Adrenal gland (tissue), 19 donors: ENCODE measurements around the gene AGPAT4. TPM values are rescaled to one million over a fixed set of nuclear protein-coding genes. Genes with fewer than 3 reads are reported as not detected.

Experiments used
- DNase-seq, 7 donors: peaks; one replicate each; pipeline ENCODE4 v3.0.0-alpha.2; 2019 to 2020
- H3K27ac ChIP-seq, 5 donors: fragments of 200-600 bp; sonication (generic) in 4 of 5; 1 replicate in 3 of 5; 2 replicates in 2 of 5; pipeline versions ENCODE4 v1.5.1 to v1.8.0; 2016 to 2020; ENCODE audit warnings: mild to moderate bottlenecking in 1 of 5
- H3K27me3 ChIP-seq: fragments of 200-600 bp; 2 replicates; pipeline ENCODE4 v1.8.0; 2021
- H3K36me3 ChIP-seq, 2 donors: fragments of 200-600 bp; replicated peaks in 1 of 2; 1 replicate in 1 of 2; 2 replicates in 1 of 2; pipeline versions ENCODE4 v1.5.1 to v1.8.0; 2018 to 2022
- H3K4me1 ChIP-seq, 2 donors: fragments of 200-600 bp; replicated peaks in 1 of 2; 1 replicate in 1 of 2; 2 replicates in 1 of 2; pipeline versions ENCODE4 v1.5.1 to v1.8.0; 2018 to 2021
- H3K4me3 ChIP-seq, 4 donors: fragments of 200-600 bp; sonication (generic) in 3 of 4; one replicate each; pipeline ENCODE4 v1.5.1; 2016 to 2018
- H3K9me3 ChIP-seq, 3 donors: fragments of 200-600 bp; sonication (generic) in 1 of 3; replicated peaks in 1 of 3; 1 replicate in 2 of 3; 2 replicates in 1 of 3; pipeline versions ENCODE4 v1.5.1 to v1.8.0; 2016 to 2021
- CTCF ChIP-seq, 6 experiments: fragments of 450-650 bp in 4 of 6; fragments of 200-600 bp in 2 of 6; sonication (generic) in 1 of 6; IDR thresholded peaks; 1 replicate in 5 of 6; 2 replicates in 1 of 6; pipeline versions ENCODE4 v1.5.1 to v1.8.0; 2016 to 2021; ENCODE audit warnings: antibody characterized with exemption in 6 of 6, mild to moderate bottlenecking in 2 of 6, moderate library complexity in 1 of 6
- POLR2A ChIP-seq, 2 donors: fragments of 450-650 bp; IDR thresholded peaks; one replicate each; pipeline ENCODE4 v1.6.1; 2017; ENCODE audit warnings: antibody characterized with exemption in 2 of 2, mild to moderate bottlenecking in 2 of 2, moderate library complexity in 1 of 2
- WGBS, 4 donors: extraction: QIAGEN DNeasy Blood & Tissue Kit in 2 of 4; methylation state at CpG; one replicate each; pipeline versions ENCODE4 v1.1.5 to v1.1.7; 2013 to 2017; 5-methylcytosine and 5-hydroxymethylcytosine counted together
- intact Hi-C, 2 donors: fragments of 100-400 bp; cut with DNase I; formaldehyde crosslinking; loops; one replicate each; pipeline versions ENCODE4 v1.14.1 to v1.15.0; 2022 to 2023
- long read RNA-seq, 10 donors: library from polyadenylated mRNA in 3 of 10; unstranded in 2 of 10; stranded (forward) in 1 of 10; transcript quantifications; one replicate each; pipeline ENCODE4 v2.0.0 and lab custom pipeline, GENCODE V29; 2021 to 2026
- polyA plus RNA-seq, 3 donors: library from polyadenylated mRNA; stranded (reverse); fragments of 200-250 nt in 2 of 3; fragments of 350-450 nt in 1 of 3; fragmentation: Illumina TruSeq in 1 of 3; extraction: RNeasy Lipid Tissue Mini Kit (QIAGEN cat#74804) in 1 of 3; gene quantifications; one replicate each; pipeline ENCODE4 v1.2.3, GENCODE V29; 2013 to 2014
- total RNA-seq, 9 donors: library from RNA; depleted of rRNA in 4 of 9; stranded (reverse); fragments of >200 nt in 4 of 9; fragments of 120-200 nt in 1 of 9; fragmentation: NEBNext Ultra II Directional in 1 of 9; extraction: Animal tissue kit (Norgen Biotek cat#: 25700) in 1 of 9; gene quantifications; one replicate each; pipeline versions ENCODE4 v1.1.0 to v1.2.4, GENCODE V29; 2013 to 2023
- donor health status: healthy with polysubstance abuse.
- donor health status: Bipolar disorder and iron deficiency.
- donor health status: DM: yes; HTN: yes; CAD: no.
- donor health status: DM: no; HTN: no; CAD: no.
- donor health status: DM: no; HTN: no; CAD: no.
- donor health status: DM: yes; HTN: yes; CAD: no.

Gene AGPAT4
- 10 to 100 TPM in 1 of 9 donors, 1 to 10 TPM in 8; 2.2 to 13.1 (median 4.6) TPM for total RNA-seq
- polyA plus RNA-seq = 1 to 10 TPM; 2.3 to 4.3 (median 3.1) TPM
- long read RNA-seq, donor 1, full-length matches to known transcripts = 11 of 29 reads
- long read RNA-seq, donor 1, partial matches to known transcripts = 18 of 29 reads
- long read RNA-seq, donor 1, other reads (novel, unspliced or antisense) = 0 of 29 reads
- long read RNA-seq, donor 2, full-length matches to known transcripts = 3 of 3 reads
- long read RNA-seq, donor 2, partial matches to known transcripts = 0 of 3 reads
- long read RNA-seq, donor 2, other reads (novel, unspliced or antisense) = 0 of 3 reads
- long read RNA-seq, donor 3, full-length matches to known transcripts = 4 of 4 reads
- long read RNA-seq, donor 3, partial matches to known transcripts = 0 of 4 reads
- long read RNA-seq, donor 3, other reads (novel, unspliced or antisense) = 0 of 4 reads
- long read RNA-seq, donor 4, full-length matches to known transcripts = 1 of 1 reads
- long read RNA-seq, donor 4, partial matches to known transcripts = 0 of 1 reads
- long read RNA-seq, donor 4, other reads (novel, unspliced or antisense) = 0 of 1 reads
- long read RNA-seq, donor 5, full-length matches to known transcripts = 7 of 7 reads
- long read RNA-seq, donor 5, partial matches to known transcripts = 0 of 7 reads
- long read RNA-seq, donor 5, other reads (novel, unspliced or antisense) = 0 of 7 reads
- long read RNA-seq, donor 6, partial matches to known transcripts = 0 of 1 reads
- long read RNA-seq, donor 6, other reads (novel, unspliced or antisense) = 1 of 1 reads
- long read RNA-seq, donor 7, full-length matches to known transcripts = 2 of 2 reads
- long read RNA-seq, donor 7, partial matches to known transcripts = 0 of 2 reads
- long read RNA-seq, donor 7, other reads (novel, unspliced or antisense) = 0 of 2 reads
- long read RNA-seq, donor 8, full-length matches to known transcripts = 4 of 11 reads
- long read RNA-seq, donor 8, partial matches to known transcripts = 7 of 11 reads
- long read RNA-seq, donor 8, other reads (novel, unspliced or antisense) = 0 of 11 reads
- long read RNA-seq, donor 9, full-length matches to known transcripts = 5 of 5 reads
- long read RNA-seq, donor 9, partial matches to known transcripts = 0 of 5 reads
- long read RNA-seq, donor 9, other reads (novel, unspliced or antisense) = 0 of 5 reads
- long read RNA-seq, donor 10, full-length matches to known transcripts = 2 of 2 reads
- long read RNA-seq, donor 10, partial matches to known transcripts = 0 of 2 reads
- long read RNA-seq, donor 10, other reads (novel, unspliced or antisense) = 0 of 2 reads

GRCh38 chr6:161273752-161274487 lies at the start of gene AGPAT4:
AGPAT4 (minus strand) TSS chr6:161274061; CDS start chr6:161232213, 41,848 bp downstream.
- DNase-seq = peak; percentile 60 to 85 (median 70)
- H3K36me3 ChIP-seq = no peaks in the 10 kb centered on the region
- H3K27me3 ChIP-seq = no peaks in the 10 kb centered on the region
- intact Hi-C loops = no loop called here
- H3K9me3 ChIP-seq = no peaks in the 10 kb centered on the region
- H3K27ac ChIP-seq = peak within 1 kb of the TSS in 2 of 5 donors; percentile 65 to 70
- TF ChIP-seq POLR2A (IDR thresholded peaks at IDR 0.05) = peak in 1 of 2 donors; percentile 38
- TF ChIP-seq CTCF (IDR thresholded peaks at IDR 0.05) = no peak
- peaks cover 0 to 13% of the 10 kb centered on the region in 2 donors for H3K4me1 ChIP-seq
- peak within 1 kb of the TSS in 2 of 4 donors; percentile 35 to 62 for H3K4me3 ChIP-seq
- 0 to 1% (median 1%) methylated on average over 15 to 21 of the region's 21 CpGs for whole genome bisulfite sequencing, 4 donors

DNA sequence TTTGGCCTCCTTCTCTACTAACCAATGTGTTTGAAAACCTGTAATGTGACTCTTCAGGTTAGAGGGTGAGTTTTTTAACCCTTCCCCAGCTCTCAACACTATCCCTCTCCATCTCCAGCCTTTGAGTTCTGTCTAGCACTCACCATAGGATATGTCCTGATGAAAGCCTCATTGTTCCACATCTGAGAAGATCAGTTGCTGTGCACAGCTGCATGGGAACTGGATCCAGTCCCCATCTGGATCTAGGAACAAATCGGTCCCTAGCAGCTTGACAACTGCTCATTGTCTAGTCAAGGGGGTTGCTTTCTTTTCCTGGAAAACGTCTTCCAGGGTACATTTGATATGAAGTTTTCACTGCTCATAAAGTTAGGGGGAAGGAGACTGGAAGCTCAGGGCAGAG lies 45.4 kb upstream of the AGPAT4 start:
- Histone ChIP-seq H3K27me3 (no peaks in the 10 kb centered on the region), H3K36me3 (no peaks in the 10 kb centered on the region), H3K9me3 (no peaks in the 10 kb centered on the region), H3K4me1 (no peaks in the 10 kb centered on the region), H3K4me3 (no peak overlapping the region), H3K27ac (no peak overlapping the region)
- DNase-seq = no peak
- TF ChIP-seq POLR2A (IDR thresholded peaks at IDR 0.05) (no peak), CTCF (IDR thresholded peaks at IDR 0.05) (no peak)
- WGBS, 4 donors = 44 to 64% (median 56%) methylated on average over 2 of the region's 2 CpGs
- intact Hi-C loops = no loop called here

DNA sequence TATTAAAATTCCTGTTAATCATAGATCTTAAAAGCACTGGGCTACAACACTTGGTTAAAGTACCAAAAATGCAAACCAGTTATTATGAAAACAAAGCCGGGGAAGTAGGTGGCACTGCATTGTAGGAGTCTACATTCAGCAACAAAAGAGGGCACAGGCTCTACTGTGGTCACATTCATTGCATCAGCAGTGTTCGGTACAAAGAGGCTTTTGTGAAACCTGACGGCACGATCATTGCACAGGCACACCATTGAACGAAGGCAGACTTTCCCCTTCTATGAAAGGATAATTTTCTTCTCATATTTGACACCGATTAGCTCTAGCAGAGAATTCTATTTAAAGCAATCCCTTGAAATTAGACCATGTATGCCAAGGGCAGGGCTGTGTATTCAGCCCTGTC lies 44.6 kb upstream of the AGPAT4 start:
- intact Hi-C loops = no loop called here
- H3K9me3 ChIP-seq = no peaks in the 10 kb centered on the region
- no peaks in the 10 kb centered on the region for H3K36me3 ChIP-seq
- WGBS, 4 donors = 77 to 80% (median 78%) methylated on average over 6 of the region's 6 CpGs
- DNase-seq = no peak
- TF ChIP-seq CTCF (IDR thresholded peaks at IDR 0.05) = no peak
- TF ChIP-seq POLR2A (IDR thresholded peaks at IDR 0.05) = no peak
- H3K4me3 ChIP-seq = no peak overlapping the region
- H3K27ac ChIP-seq = no peak overlapping the region
- no peaks in the 10 kb centered on the region for H3K4me1 ChIP-seq
- no peaks in the 10 kb centered on the region for H3K27me3 ChIP-seq
